HCT116 (cell line): ENCODE measurements around the gene ARID1A. TPM values are rescaled to one million over a fixed set of nuclear protein-coding genes. Genes with fewer than 3 reads are reported as not detected.

Source experiments
- ATAC-seq: fragments of 200-7000 bp; cut with Tn5 transposase; 2 replicates; pipeline ENCODE4 v1.9.1; 2020; ENCODE audit warnings: mild to moderate bottlenecking, moderate library complexity
- BruUV-seq: library from RNA; stranded (reverse); fragments of 400-500 nt; replicated peaks from 2 replicates; lab custom pipeline; 2021; lab: Mats Ljungman, UMichigan
- CTCF ChIA-PET: fragments of 300-600 bp; sonication (Branson Sonifier 250); formaldehyde crosslinking; loops from one replicate; lab custom pipeline; 2021; ENCODE audit warnings: antibody characterized with exemption; lab: Charles Lee
- POLR2A ChIA-PET: fragments of 300-600, 350-600 bp; sonication (Branson Sonifier 250); formaldehyde crosslinking; loops from one replicate; lab custom pipeline; 2021; ENCODE audit warnings: antibody characterized with exemption; lab: Charles Lee
- RAD21 ChIA-PET, 2 experiments: fragments of 300-600 bp; sonication (Branson Sonifier 250); formaldehyde crosslinking; loops; one replicate each; lab custom pipeline; 2023; ENCODE audit warnings: low total read pairs in 2 of 2; ENCODE audit not compliant: uncharacterized antibody in 2 of 2, unreplicated experiment in 2 of 2, low non-redundant PET in 1 of 2; lab: Charles Lee
- DNase-seq: peaks from one replicate; pipeline ENCODE4 v3.0.0-alpha.2; 2010; ENCODE audit warnings: low read depth, low spot score
- H2AFZ ChIP-seq: fragments of 200-600 bp; shearing (Covaris generic), sonication (generic); 2 replicates; pipeline ENCODE4 v1.6.1; 2017; ENCODE audit warnings: low read depth, mixed run types, mixed read lengths, antibody characterized with exemption, low read length; ENCODE audit not compliant: poor library complexity, severe bottlenecking
- H3K27ac ChIP-seq: 2 replicates; pipeline ENCODE4 v1.5.1; 2012; ENCODE audit warnings: low read depth, low read length
- H3K27me3 ChIP-seq: fragments of 200-600 bp; sonication (generic); 2 replicates; pipeline ENCODE4 v1.6.1; 2016; ENCODE audit warnings: mixed run types, low read length, mixed read lengths; ENCODE audit not compliant: insufficient read depth
- H3K36me3 ChIP-seq, 2 experiments: fragments of 200-500 bp in 1 of 2; fragments of 200-600 bp in 1 of 2; sonication (Bioruptor generic) in 1 of 2; sonication (generic) in 1 of 2; 2 replicates each; pipeline versions ENCODE4 v1.5.1 to v1.6.1; 2014 to 2016; ENCODE audit warnings: low read length in 2 of 2, inconsistent platforms in 1 of 2, mixed read lengths in 1 of 2, mixed run types in 1 of 2; ENCODE audit not compliant: insufficient read depth in 2 of 2, control insufficient read depth in 1 of 2
- H3K4me1 ChIP-seq, 2 experiments: fragments of 200-600 bp in 1 of 2; sonication (generic) in 1 of 2; 2 replicates each; pipeline versions ENCODE4 v1.5.1 to v1.6.1; 2012 to 2017; ENCODE audit warnings: low read length in 2 of 2, inconsistent platforms in 1 of 2, mild to moderate bottlenecking in 1 of 2, mixed read lengths in 1 of 2, mixed run types in 1 of 2, moderate library complexity in 1 of 2; ENCODE audit not compliant: insufficient read depth in 2 of 2, control insufficient read depth in 1 of 2
- H3K4me2 ChIP-seq: fragments of 200-600 bp; sonication (generic); 2 replicates; pipeline ENCODE4 v1.6.1; 2017; ENCODE audit warnings: mixed run types, low read length, mixed read lengths
- H3K4me3 ChIP-seq, 2 experiments: fragments of 200-600 bp in 1 of 2; sonication (generic) in 1 of 2; replicated peaks in 1 of 2; 2 replicates each; pipeline ENCODE4 v1.5.1; 2011 to 2016; ENCODE audit warnings: low read length in 2 of 2, control low read depth in 1 of 2, low read depth in 1 of 2, mild to moderate bottlenecking in 1 of 2, mixed read lengths in 1 of 2, mixed run types in 1 of 2
- H3K79me2 ChIP-seq: fragments of 200-600 bp; sonication (generic); 2 replicates; pipeline ENCODE4 v1.6.1; 2017; ENCODE audit warnings: mild to moderate bottlenecking, mixed run types, low read length, moderate library complexity, mixed read lengths; ENCODE audit not compliant: insufficient read depth
- H3K9ac ChIP-seq: fragments of 200-600 bp; sonication (generic); 2 replicates; pipeline ENCODE4 v1.6.1; 2016; ENCODE audit warnings: low read length, mixed read lengths
- H3K9me2 ChIP-seq: fragments of 200-600 bp; sonication (generic), shearing (Covaris generic); 2 replicates; pipeline ENCODE4 v1.6.1; 2017; ENCODE audit warnings: mixed run types, mild to moderate bottlenecking, moderate library complexity; ENCODE audit not compliant: insufficient read depth
- H3K9me3 ChIP-seq, 2 experiments: fragments of 200-500 bp in 1 of 2; fragments of 200-600 bp in 1 of 2; sonication (Bioruptor generic) in 1 of 2; sonication (generic) in 1 of 2; 2 replicates each; pipeline ENCODE4 v1.6.1; 2014 to 2017; ENCODE audit warnings: low read length in 2 of 2, mixed read lengths in 2 of 2, inconsistent platforms in 1 of 2, low read depth in 1 of 2, mild to moderate bottlenecking in 1 of 2, mixed run types in 1 of 2, moderate library complexity in 1 of 2; ENCODE audit not compliant: control insufficient read depth in 1 of 2, insufficient read depth in 1 of 2
- H4K20me1 ChIP-seq: fragments of 200-600 bp; sonication (generic), shearing (Covaris generic); 2 replicates; pipeline ENCODE4 v1.6.1; 2017; ENCODE audit warnings: mixed run types, mild to moderate bottlenecking, moderate library complexity; ENCODE audit not compliant: insufficient read depth
- EZH2 ChIP-seq: fragments of 200-600 bp; sonication (generic); IDR thresholded peaks from 2 replicates; pipeline ENCODE4 v1.6.1; 2017; ENCODE audit warnings: antibody characterized with exemption, mixed run types
- JUND ChIP-seq: IDR thresholded peaks from 2 replicates; pipeline ENCODE4 v1.6.1; 2012
- SIN3A ChIP-seq: IDR thresholded peaks from 2 replicates; pipeline ENCODE4 v1.6.1; 2012; ENCODE audit warnings: low read depth
- SP1 ChIP-seq: IDR thresholded peaks from 2 replicates; pipeline ENCODE4 v1.6.1; 2012; ENCODE audit warnings: low read depth
- SRF ChIP-seq: IDR thresholded peaks from 2 replicates; pipeline ENCODE4 v1.6.1; 2012; ENCODE audit warnings: low read depth
- ZNF274 ChIP-seq: fragments of 200-500 bp; sonication (Bioruptor generic); IDR thresholded peaks from 2 replicates; pipeline ENCODE4 v1.6.1; 2014; ENCODE audit warnings: mild to moderate bottlenecking, low read depth, low read length, inconsistent platforms
- intact Hi-C: fragments of 100-400 bp; cut with micrococcal nuclease; formaldehyde crosslinking; loops from 2 replicates; pipeline ENCODE4 v1.10.0; 2022
- total RNA-seq: library from RNA; stranded (reverse); gene quantifications from one replicate; pipeline ENCODE4 v1.2.1, GENCODE V29; 2021; ENCODE audit not compliant: unreplicated experiment
- TF ChIP-seq, protein P1 (sequence below): IDR thresholded peaks from 2 replicates; pipeline ENCODE4 v1.6.1; 2012
- TF ChIP-seq, protein P2 (sequence below): IDR thresholded peaks from 2 replicates; pipeline ENCODE4 v1.6.1; 2011; ENCODE audit warnings: mild to moderate bottlenecking, low read length, moderate library complexity; ENCODE audit not compliant: insufficient replicate concordance; ENCODE audit errors: extremely low read depth

Gene ARID1A
- total RNA-seq, 1 experiment from 2014 or later: 62.8 TPM

DNA sequence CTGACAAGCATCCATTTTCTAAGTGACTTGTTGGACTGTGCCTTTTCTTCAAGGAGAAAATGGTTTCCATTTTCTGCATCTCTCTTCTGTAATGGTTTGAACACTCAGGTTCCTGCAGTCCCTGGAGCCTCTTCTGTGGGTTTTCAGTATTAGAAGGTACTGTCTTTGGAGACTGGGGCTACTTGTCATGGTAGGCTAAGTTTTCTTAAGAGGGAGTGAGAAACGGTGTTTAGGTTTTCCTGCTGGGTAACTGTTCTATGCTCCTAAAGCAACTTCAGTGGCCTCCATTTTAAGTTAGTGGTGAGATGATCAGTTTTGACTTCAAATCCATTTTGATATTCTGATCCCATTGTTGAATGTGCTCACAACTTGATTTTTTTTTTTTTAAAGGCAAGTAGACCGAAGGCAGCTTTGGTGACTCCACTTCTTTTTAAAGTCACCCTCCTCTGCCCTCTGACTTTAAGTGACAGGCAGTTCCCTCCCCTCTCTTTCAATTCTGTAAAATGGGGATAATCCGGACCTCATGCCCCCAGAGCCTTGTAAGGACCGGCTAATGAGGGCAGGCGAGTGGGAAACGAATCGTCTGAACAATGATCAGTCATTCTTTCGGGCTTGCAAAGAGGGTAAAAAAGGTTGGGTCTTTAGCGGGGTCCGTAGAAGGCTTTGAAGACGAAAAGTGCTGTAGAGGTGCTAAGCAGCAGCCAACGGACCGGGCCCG is 1.0 kb upstream of the ARID1A start:
- H3K27ac ChIP-seq: peak overlapping the region; percentile 94
- ChIA-PET POLR2A (no interaction called here), CTCF (interaction anchor here (4.3 kb wide), 1 partner anchor 18 kb away, joined by 33 read pairs; no protein-coding TSS in a partner anchor), RAD21 (interaction anchor here in 1 of 2 experiments (1.2 kb wide), 1 partner anchor 17 kb away, joined by 4 read pairs; no protein-coding TSS in a partner anchor)
- intact Hi-C loops: loop anchor here (1.0 to 10.0 kb wide), 2 partner anchors 95 to 170 kb away; partner anchors contain the start of gene SFN
- TSS peak; percentile 68 for BruUV-seq
- H3K79me2 ChIP-seq: peaks cover 45% of the 10 kb centered on the region
- DNase-seq (no peak), ATAC-seq (no peak)
- TF ChIP-seq, protein P1, sequence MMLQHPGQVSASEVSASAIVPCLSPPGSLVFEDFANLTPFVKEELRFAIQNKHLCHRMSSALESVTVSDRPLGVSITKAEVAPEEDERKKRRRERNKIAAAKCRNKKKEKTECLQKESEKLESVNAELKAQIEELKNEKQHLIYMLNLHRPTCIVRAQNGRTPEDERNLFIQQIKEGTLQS: no peak
- no peak for TF ChIP-seq JUND
- TF ChIP-seq SIN3A: no peak
- TF ChIP-seq ZNF274: no peak
- TF ChIP-seq, protein P2, sequence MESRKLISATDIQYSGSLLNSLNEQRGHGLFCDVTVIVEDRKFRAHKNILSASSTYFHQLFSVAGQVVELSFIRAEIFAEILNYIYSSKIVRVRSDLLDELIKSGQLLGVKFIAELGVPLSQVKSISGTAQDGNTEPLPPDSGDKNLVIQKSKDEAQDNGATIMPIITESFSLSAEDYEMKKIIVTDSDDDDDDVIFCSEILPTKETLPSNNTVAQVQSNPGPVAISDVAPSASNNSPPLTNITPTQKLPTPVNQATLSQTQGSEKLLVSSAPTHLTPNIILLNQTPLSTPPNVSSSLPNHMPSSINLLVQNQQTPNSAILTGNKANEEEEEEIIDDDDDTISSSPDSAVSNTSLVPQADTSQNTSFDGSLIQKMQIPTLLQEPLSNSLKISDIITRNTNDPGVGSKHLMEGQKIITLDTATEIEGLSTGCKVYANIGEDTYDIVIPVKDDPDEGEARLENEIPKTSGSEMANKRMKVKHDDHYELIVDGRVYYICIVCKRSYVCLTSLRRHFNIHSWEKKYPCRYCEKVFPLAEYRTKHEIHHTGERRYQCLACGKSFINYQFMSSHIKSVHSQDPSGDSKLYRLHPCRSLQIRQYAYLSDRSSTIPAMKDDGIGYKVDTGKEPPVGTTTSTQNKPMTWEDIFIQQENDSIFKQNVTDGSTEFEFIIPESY: no peak
- no peak for TF ChIP-seq EZH2
- TF ChIP-seq SRF: no peak
- TF ChIP-seq SP1: no peak
- H3K9me2 ChIP-seq: no peaks in the 10 kb centered on the region
- peaks cover 26 to 74% of the 10 kb centered on the region in 2 experiments for H3K4me1 ChIP-seq
- no peaks in the 10 kb centered on the region for H3K27me3 ChIP-seq
- no peaks in the 10 kb centered on the region for H3K9me3 ChIP-seq
- peak overlapping the region; percentile 79 for H3K9ac ChIP-seq
- H3K4me3 ChIP-seq: peak overlapping the region; percentile 60 to 64
- H4K20me1 ChIP-seq: peaks cover 4% of the 10 kb centered on the region; the same call in 1 of the 2 replicates
- H2AFZ ChIP-seq: no peak overlapping the region
- H3K36me3 ChIP-seq: no peaks in the 10 kb centered on the region
- H3K4me2 ChIP-seq: peak overlapping the region; percentile 87
